BE2C (cell line): Measurements from ENCODE around the gene APRT.
A peak's percentile ranks its signal among the peaks of the same experiment; 100 is the strongest.

Source experiments
- DNase-seq: peaks from one replicate; pipeline ENCODE4 v3.0.0-alpha.2; 2020
- H3K27me3 ChIP-seq: fragments of 250-450 bp; sonication (Bioruptor Pico); 2 replicates; pipeline ENCODE4 v1.5.1; 2020; ENCODE audit warnings: mild to moderate bottlenecking
- H3K36me3 ChIP-seq: fragments of 250-450 bp; sonication (Bioruptor Pico); 2 replicates; pipeline ENCODE4 v1.5.1; 2020; ENCODE audit warnings: mild to moderate bottlenecking
- H3K4me1 ChIP-seq: fragments of 250-450 bp; sonication (Bioruptor Pico); 2 replicates; pipeline ENCODE4 v1.5.1; 2020
- H3K4me3 ChIP-seq: 2 replicates; pipeline ENCODE4 v1.5.1; 2011; ENCODE audit warnings: low read depth, low read length
- H3K9me3 ChIP-seq: fragments of 250-450 bp; sonication (Bioruptor Pico); 2 replicates; pipeline ENCODE4 v1.5.1; 2020
- TF ChIP-seq, protein P1 (sequence below): IDR thresholded peaks from 2 replicates; pipeline ENCODE4 v1.5.1; 2012; ENCODE audit warnings: mild to moderate bottlenecking, low read depth, low read length

APRT gene

DNA sequence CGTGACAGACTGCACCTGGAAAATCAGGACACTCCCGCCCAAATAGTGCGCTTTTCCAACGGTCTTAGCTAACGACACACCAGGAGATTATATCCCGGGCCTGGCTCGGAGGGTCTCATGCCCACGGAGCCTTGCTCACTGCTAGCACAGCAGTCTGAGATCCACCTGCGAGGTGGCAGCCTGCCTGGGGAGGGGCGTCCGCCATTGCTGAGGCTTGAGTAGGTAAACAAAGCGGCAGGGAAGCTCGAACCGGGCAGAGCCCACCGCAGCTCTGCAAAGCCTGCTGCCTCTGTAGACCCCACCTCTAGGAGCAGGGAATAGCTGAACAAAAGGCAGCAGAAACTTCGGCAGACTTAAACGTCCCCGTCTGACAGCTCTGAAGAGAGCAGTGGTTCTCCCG is 39.9 kb upstream of the APRT start:
- Histone ChIP-seq H3K4me3 (no peak overlapping the region), H3K36me3 (no peaks in the 10 kb centered on the region), H3K4me1 (no peaks in the 10 kb centered on the region), H3K27me3 (no peaks in the 10 kb centered on the region), H3K9me3 (no peaks in the 10 kb centered on the region)
- TF ChIP-seq, protein P1, sequence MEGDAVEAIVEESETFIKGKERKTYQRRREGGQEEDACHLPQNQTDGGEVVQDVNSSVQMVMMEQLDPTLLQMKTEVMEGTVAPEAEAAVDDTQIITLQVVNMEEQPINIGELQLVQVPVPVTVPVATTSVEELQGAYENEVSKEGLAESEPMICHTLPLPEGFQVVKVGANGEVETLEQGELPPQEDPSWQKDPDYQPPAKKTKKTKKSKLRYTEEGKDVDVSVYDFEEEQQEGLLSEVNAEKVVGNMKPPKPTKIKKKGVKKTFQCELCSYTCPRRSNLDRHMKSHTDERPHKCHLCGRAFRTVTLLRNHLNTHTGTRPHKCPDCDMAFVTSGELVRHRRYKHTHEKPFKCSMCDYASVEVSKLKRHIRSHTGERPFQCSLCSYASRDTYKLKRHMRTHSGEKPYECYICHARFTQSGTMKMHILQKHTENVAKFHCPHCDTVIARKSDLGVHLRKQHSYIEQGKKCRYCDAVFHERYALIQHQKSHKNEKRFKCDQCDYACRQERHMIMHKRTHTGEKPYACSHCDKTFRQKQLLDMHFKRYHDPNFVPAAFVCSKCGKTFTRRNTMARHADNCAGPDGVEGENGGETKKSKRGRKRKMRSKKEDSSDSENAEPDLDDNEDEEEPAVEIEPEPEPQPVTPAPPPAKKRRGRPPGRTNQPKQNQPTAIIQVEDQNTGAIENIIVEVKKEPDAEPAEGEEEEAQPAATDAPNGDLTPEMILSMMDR, result no peak
- no peak for DNase-seq

DNA sequence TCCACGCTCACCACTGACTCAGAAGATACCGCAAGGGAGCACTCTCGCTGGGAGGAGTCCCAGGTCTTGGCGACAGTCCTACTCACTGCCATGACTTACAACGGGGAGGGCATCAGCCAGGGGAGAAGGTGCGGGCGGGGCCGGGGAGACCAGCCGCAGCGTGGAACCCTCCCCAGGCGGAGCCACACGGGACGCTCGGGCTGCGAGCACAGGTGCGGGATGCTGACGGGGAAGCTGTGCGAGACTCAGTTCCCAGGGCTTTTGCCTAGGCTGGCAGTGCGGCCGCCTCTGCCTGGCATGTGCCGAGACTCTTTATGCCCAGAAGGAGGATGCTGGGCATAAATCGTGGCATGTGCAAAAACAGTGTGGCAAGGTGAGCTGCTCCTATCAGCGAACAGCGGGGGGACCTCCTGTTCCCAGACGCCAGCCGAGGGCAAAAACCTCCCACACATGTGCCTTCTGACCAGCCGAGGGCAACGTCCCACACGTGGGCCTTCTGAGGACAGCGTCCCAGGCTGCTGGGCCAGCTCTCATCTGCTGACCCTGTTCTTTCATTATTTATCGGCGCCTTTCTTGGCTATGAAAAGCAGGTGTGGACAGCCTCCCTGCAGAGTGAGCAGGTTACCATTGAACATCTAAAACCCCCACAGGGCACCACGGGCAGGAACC is 38.9 kb upstream of the APRT start:
- Histone ChIP-seq H3K4me1 (no peaks in the 10 kb centered on the region), H3K9me3 (no peaks in the 10 kb centered on the region), H3K27me3 (no peaks in the 10 kb centered on the region), H3K4me3 (no peak overlapping the region), H3K36me3 (no peaks in the 10 kb centered on the region)
- DNase-seq, result no peak
- TF ChIP-seq, protein P1, result no peak

DNA sequence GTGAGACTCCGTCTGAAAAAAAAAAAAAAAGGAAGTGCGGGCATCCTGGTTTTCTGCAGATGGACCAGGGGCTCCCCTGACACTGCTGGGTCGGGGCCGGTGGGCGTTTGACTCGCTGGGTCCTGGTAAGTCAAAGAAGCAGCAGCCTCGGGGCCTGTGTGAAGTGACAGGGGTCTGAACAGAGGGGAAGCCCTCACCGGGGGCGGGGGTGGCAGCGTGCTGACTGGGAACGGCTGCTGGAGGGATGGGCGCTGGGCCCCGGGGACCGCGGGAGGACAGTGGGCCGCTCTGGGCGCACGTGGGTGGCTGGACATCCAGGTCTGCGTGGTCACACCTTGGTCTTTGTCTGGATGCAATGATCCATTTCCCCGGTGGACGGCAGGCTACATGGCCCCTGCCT is 36.8 kb upstream of the APRT start:
- TF ChIP-seq, protein P1, result no peak
- Histone ChIP-seq H3K4me1 (no peaks in the 10 kb centered on the region), H3K9me3 (no peaks in the 10 kb centered on the region), H3K36me3 (no peaks in the 10 kb centered on the region), H3K4me3 (no peak overlapping the region), H3K27me3 (no peaks in the 10 kb centered on the region)
- DNase-seq, result no peak

DNA sequence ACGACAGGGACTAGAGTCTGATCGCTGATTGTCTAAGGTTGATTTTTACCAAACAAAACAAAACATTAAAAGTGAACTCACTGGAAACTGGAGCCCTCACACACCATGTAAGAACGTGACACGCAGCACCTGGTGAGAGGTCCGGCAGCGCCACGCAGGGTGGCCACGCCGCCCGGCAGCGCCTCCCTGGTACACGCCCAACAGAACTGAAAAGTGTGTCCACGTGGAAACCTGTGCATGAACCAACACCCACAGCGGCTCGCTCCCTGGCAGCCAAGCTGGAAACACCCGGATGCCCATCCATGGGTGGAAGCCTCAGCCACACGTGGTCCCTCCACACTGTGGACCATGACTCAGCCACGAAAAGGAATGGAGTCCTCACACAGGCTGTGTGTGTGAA is 35.9 kb upstream of the APRT start:
- Histone ChIP-seq H3K4me1 (no peaks in the 10 kb centered on the region), H3K36me3 (no peaks in the 10 kb centered on the region), H3K4me3 (no peak overlapping the region), H3K9me3 (no peaks in the 10 kb centered on the region), H3K27me3 (no peaks in the 10 kb centered on the region)
- TF ChIP-seq, protein P1, result no peak
- no peak for DNase-seq

DNA sequence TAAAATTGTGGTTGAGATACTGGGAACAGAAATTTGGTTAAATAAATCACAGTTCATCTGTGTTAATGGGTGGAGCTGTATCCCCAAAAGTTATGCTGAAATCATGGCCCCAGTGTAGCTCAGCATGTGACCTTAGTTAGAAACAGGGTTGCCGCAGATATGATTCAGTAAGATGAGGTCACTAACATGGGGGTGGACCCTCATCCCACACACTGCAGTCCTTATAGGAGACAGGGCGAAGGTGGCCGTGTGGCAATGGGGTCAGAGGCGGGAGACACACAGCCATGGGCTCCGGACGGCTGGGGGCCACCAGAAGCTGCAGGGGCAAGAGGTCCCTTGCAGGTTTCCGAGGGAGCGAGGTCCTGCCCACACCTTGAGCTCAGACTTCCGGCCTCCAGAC is 34.4 kb upstream of the APRT start:
- H3K36me3 ChIP-seq, result no peaks in the 10 kb centered on the region
- no peak for DNase-seq
- no peaks in the 10 kb centered on the region for H3K27me3 ChIP-seq
- TF ChIP-seq, protein P1, result no peak
- H3K9me3 ChIP-seq, result no peaks in the 10 kb centered on the region
- H3K4me1 ChIP-seq, result no peaks in the 10 kb centered on the region
- H3K4me3 ChIP-seq, result no peak overlapping the region

DNA sequence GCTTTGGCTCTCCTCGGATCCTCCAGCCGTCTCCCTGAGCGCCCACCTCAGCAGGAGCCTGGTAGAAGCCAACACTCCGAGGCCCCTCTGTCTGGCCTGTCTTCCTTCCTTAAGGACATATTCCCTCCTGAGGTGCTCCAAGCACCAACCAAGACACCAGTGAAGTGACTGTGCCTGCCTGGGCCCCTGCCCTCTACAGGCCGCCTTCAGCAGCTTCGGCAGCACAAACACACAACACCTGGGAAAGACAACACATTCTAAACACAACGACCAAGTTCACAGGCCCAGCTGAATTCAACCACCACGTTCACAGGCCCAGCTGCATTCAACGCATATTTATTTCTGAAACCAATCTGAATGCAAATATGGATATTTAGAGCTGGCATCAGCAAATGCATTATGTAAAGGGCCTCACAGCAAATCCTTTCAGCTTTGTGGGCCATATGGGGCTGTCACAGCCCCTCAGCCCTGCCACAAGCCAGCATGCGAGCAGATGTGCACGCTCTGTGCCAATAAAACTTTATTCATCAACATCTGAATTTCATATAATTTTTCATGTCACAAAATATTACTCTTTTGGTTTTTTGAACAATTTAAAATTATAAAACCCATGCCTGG is 32.8 kb upstream of the APRT start:
- Histone ChIP-seq H3K4me1 (no peaks in the 10 kb centered on the region), H3K4me3 (no peak overlapping the region), H3K36me3 (no peaks in the 10 kb centered on the region), H3K27me3 (no peaks in the 10 kb centered on the region), H3K9me3 (no peaks in the 10 kb centered on the region)
- TF ChIP-seq, protein P1, result peak; percentile 20; the same call in 1 of the 2 replicates
- DNase-seq, result no peak
